NCI-H2107 treated with DMSO at 0.1 percent for 48 hours (cell line): ENCODE results near the gene AZIN2.
"Not testable (repeated sequence)": the region's sequence is repeated elsewhere in the genome, so short reads cannot be mapped to it uniquely, and the experiment has no call there.

Experiments used
- DNase-seq: peaks from one replicate; lab custom pipeline; 2025; ENCODE audit not compliant: unreplicated experiment; lab: John Stamatoyannopoulos, UW

AZIN2 gene

GRCh38 chr1:33056426-33056825 is 24.5 kb upstream of the AZIN2 start:
- DNase-seq: peak; percentile 32

GRCh38 chr1:33057095-33057494 is 23.9 kb upstream of the AZIN2 start:
- DNase-seq: no peak

- no peak for DNase-seq
These were observed 20.3 kb upstream of the AZIN2 start for GRCh38 chr1:33060579-33061083.

- no peak for DNase-seq
These were observed 19.1 kb upstream of the AZIN2 start for GRCh38 chr1:33061834-33062233.

- not testable (repeated sequence) for DNase-seq
These were observed 16.7 kb upstream of the AZIN2 start for GRCh38 chr1:33064284-33064683.

- DNase-seq: no peak
These were observed 15.7 kb upstream of the AZIN2 start for GRCh38 chr1:33065301-33065700.

- DNase-seq: not testable (repeated sequence)
These were observed 14.5 kb upstream of the AZIN2 start for GRCh38 chr1:33066477-33066876.

GRCh38 chr1:33068108-33068507 is 12.8 kb upstream of the AZIN2 start:
- not testable (repeated sequence) for DNase-seq

GRCh38 chr1:33070628-33071027 is 10.3 kb upstream of the AZIN2 start:
- DNase-seq: no peak

GRCh38 chr1:33072707-33073106 is 8.2 kb upstream of the AZIN2 start:
- DNase-seq: no peak

- no peak for DNase-seq
These were observed 6.6 kb upstream of the AZIN2 start for GRCh38 chr1:33074193-33074945.

- DNase-seq: no peak
These were observed 2.8 kb upstream of the AZIN2 start for GRCh38 chr1:33078030-33078591.

- DNase-seq: no peak
These were observed 580 bp upstream of the AZIN2 start for GRCh38 chr1:33080373-33080772.

GRCh38 chr1:33081554-33082305 is 777 bp downstream of the AZIN2 start:
- no peak for DNase-seq

- no peak for DNase-seq
These were observed 1.7 kb downstream of the AZIN2 start for GRCh38 chr1:33082575-33083108.

- no peak for DNase-seq
These were observed 4.4 kb downstream of the AZIN2 start for GRCh38 chr1:33085332-33085731.

- peak; percentile 35 for DNase-seq
These were observed 5.5 kb downstream of the AZIN2 start for GRCh38 chr1:33086384-33086850.

- no peak for DNase-seq
These were observed 6.7 kb downstream of the AZIN2 start for GRCh38 chr1:33087677-33088076.

GRCh38 chr1:33088119-33088906 is 7.4 kb downstream of the AZIN2 start:
- DNase-seq: no peak

GRCh38 chr1:33089457-33089856 is 8.5 kb downstream of the AZIN2 start:
- no peak for DNase-seq

- DNase-seq: no peak
These were observed 11.5 kb downstream of the AZIN2 start for GRCh38 chr1:33092438-33092837.
